Measurements from ENCODE around the gene GPATCH3.
"Not testable (repeated sequence)": the region's sequence is repeated elsewhere in the genome, so short reads cannot be mapped to it uniquely, and the experiment has no call there.

The GPATCH3 gene

DNA sequence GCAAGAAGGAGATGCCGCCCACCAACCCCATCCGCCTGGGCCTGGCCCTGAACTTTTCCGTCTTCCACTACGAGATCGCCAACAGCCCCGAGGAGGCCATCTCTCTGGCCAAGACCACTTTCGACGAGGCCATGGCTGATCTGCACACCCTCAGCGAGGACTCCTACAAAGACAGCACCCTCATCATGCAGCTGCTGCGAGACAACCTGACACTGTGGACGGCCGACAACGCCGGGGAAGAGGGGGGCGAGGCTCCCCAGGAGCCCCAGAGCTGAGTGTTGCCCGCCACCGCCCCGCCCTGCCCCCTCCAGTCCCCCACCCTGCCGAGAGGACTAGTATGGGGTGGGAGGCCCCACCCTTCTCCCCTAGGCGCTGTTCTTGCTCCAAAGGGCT, 36.6 kb downstream of the GPATCH3 start:
- DNase-seq: no peak

DNA sequence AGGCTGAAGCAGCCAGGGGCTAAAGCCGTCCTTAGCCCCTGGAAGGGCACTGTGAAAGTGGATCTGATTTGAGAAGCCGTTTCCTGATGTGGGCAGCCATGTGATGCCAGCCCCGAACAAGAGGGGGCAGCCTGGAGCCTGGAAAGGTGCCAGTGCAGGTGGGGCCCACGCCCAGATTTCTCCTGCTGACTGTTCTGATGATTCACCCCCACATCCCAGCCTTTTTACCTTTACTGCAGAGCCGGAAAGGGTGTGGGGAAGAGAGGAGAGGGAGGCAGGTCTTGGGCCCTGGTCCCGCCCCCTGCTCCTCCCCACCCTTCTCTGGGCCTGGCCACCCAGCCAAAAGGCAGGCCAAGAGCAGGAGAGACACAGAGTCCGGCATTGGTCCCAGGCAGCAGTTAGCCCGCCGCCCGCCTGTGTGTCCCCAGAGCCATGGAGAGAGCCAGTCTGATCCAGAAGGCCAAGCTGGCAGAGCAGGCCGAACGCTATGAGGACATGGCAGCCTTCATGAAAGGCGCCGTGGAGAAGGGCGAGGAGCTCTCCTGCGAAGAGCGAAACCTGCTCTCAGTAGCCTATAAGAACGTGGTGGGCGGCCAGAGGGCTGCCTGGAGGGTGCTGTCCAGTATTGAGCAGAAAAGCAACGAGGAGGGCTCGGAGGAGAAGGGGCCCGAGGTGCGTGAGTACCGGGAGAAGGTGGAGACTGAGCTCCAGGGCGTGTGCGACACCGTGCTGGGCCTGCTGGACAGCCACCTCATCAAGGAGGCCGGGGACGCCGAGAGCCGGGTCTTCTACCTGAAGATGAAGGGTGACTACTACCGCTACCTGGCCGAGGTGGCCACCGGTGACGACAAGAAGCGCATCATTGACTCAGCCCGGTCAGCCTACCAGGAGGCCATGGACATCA, 37.2 kb downstream of the GPATCH3 start, which contains the start of gene SFN:
Gene SFN, plus strand, starts transcription at position 369 of the 904 bp plus-strand sequence. Its CDS starts 64 bp downstream, at position 433.
- DNase-seq: peak; percentile 92

DNA sequence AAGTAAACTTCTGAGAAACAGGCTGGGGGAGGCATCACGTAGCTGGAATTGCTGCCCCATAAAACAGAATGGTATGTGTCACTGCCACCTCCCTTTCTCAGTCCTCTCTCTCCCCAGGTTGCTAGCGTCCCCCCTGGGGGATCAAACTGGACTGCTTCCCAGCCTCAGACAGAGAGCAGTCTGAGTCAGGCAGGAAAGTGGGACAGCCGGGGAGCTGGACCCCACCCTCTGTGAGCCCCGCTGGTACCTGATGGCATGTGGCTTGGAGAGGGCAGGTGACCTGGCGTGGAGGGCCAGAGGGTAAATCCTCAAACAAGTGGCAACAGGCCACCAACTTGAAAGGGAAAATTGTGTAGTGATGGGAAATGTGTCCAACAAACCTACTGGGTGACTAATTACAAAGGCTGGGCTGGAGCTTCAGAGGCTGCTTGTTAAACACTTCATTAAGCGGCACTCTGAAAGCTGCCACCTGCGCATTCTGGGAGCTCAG, 38.3 kb downstream of the GPATCH3 start:
- DNase-seq: no peak

DNA sequence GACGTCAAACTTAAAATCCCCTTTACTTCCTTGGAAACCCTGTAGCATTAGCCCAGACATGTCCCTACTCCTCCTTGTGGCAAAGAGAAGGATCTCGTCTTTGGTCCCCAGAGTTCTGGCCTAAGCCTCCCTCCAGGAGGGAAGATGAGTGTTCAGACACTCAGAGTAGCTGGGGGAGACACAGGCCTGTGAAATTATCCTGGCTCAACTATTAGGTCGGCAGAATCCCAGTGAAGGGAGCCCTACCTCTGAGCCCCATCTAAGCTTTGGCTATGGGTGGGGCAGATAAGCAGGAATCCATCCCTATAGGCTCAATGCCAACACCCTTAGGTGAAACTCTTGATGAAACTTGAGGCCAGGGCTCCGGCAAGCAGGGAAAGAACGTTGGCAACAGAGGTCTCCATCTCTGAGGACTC, 39.0 kb downstream of the GPATCH3 start:
- no peak for DNase-seq

DNA sequence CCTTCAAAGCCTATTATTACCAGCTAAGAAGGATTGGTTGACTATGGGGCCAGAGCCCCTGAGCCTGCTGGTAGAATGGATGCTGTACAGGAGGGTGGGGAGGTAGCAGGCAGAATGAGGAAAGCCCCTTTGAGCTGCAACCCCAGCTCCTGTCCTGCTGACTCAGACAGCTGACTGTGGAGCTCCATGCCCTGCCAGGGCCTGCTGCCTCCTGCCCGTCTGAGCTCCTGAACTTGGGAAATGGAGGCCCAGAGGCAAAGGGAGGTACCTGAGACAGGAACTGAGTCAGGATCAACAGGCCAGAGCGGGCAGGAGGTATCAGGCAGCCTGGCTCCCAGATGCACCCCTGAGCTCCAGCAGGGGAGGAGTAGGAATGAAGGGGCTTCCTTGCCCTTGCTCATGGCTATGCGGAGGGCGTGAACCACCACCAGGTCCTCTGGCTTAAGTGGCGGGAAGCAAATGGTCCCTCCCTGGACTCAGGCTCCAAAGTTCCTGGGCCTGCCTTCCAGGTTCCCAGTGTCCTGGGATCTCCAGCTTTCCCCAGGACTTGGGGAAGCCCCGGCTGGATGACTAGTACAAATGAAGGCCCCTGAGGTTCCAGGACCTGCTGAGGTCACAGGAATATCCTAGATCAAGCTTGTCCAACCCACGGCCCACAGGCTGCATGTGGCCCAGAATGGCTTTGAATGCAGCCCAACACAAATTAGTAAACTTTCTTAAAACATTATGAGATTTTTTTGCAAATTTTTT, 41.2 kb downstream of the GPATCH3 start:
- no peak for DNase-seq

DNA sequence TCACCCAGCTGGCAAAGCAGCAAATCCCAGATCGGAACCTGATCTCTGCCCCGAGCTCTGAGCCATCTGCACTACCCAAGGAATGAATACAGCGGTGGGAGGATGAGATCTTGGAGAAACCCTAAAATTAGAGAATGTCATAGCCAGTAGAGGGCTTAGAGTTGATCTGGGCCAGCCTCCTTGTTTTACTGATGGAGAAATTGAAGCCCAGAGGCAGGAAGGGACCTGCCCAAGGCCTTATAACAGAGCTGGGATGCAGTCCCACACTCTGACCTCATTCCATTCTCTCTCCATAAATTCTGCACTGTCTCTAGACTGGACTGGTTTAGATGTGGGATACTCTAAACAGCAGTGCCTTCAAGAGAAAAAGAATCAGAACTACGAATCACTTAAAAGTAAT, 42.1 kb downstream of the GPATCH3 start:
- no peak for DNase-seq

DNA sequence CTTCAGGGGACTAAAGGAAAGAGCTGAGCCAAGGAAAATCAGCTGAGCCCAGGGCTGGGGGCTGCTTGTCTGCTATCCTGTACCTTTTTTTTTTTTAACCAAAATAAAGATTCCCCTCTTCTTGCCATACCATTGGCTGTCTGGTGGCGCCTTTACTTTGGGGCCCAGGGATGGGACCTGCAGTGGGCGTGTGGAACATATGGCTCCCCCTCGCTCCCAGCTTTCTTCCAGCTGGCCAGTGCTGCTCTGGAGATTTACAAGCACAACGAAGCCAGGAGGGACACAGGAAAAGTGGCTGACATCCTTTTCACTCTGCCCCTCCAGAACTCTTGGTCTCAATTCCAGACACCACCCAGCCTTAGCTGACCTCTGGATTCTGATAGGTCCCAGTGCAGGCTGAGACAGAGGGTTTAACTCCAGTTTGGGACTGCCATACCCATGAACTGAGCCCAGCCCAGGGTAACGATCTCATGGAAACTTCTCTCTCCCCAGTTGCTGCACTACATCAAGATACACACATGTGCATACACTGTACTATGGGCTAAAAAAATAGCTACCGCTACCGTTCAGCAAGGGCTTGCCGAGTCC, 42.7 kb downstream of the GPATCH3 start:
- no peak for DNase-seq

DNA sequence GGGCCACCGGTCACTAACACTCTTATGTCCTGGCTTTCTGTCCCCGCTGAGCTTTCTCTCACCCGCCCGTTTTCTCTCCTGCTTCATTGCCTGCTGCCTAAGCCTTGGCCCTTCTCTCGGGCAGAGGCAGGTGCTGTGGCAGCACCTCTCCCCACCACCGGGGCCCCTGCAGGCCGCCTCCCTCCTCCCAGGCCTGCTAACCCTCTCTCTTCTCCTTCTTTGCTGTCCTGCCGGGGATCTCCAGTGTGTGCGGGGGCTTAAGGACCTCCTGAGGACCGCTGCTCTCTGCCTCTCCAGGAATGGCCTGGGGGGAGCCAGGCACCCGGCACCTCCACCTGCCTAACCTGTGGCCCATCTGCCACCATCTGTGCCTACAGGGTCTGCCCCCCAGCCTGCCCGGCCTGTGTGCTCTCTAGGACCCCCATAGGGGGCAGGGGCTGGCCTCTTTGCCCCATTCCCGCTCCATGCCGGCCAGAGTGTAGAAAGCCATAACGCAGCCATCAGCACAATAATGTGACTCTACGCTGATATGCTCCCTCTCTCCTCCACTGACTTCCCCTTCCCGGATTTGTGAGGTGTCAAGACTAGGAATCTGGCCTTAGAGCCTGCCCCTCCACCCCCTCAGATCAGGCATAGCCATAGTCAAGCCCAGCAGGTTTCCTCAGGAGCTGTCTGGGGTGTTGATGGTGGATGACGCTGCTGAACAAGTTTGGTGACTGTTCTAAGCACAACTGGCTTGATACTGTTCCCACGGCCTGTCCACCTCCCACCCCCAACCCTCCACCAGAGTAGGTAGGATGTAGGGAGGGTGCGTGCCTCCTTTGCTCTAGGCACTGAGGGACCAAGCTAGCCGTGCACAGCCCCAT, 43.4 kb downstream of the GPATCH3 start:
- no peak for DNase-seq

DNA sequence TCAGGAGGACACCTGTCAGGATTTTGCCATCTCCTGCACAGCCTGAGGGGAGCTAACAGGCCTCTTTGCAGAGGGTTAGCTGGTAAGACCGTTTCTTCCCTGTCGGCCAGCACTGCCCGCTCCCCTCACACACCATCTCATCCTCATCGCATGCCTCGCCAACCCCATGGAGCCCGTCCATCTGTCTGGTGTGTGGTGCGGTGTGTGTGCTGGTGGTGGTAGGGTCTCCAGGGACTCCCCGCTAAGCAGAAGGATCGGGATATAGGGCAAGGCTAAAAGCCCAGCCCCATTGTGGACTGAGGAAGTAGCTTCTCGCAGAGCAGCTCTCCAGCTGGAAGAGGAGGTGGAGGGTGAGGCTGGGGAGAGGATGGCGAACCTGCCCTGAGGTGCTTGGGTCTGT, 44.1 kb downstream of the GPATCH3 start:
- no peak for DNase-seq

DNA sequence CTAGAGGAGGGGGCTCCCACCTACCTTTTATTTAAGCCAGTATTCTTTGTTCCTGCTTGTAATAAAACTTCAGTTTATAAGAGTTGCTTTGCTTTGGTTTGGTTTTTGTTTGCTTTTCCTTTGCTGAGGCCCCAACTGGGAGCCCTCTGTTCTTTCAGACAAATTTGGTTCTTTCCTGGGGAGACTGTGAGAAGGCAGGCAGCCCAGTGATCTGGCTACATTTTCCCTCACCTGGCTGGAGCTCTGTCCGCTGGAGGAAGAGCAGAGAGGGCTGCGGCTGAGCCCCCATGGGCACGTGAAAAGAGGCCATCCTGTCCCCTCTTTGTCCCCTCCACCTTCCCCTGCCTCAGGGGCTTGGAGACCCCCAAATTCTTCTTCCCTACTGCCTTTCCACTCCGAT, 44.6 kb downstream of the GPATCH3 start:
- no peak for DNase-seq

DNA sequence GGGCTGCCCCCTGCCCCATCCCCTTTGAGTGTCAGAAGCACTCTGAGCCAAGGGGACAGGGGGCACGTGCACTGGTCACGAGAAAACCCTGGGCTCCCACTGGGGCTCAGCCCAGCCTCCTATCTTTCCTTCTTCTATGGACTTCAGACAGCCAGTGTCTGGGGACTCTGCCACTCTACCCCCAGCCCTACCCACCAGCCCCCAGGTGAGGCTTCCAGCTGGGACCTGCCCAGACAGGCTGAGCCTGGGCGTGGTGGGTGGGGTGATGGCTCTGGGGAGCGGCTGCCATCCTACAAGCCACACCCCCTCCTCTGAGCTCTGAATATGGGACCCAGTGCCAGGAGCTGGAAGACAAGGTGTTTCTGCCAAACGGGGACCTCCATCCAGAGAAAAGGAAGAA, 45.4 kb downstream of the GPATCH3 start:
- DNase-seq: no peak

DNA sequence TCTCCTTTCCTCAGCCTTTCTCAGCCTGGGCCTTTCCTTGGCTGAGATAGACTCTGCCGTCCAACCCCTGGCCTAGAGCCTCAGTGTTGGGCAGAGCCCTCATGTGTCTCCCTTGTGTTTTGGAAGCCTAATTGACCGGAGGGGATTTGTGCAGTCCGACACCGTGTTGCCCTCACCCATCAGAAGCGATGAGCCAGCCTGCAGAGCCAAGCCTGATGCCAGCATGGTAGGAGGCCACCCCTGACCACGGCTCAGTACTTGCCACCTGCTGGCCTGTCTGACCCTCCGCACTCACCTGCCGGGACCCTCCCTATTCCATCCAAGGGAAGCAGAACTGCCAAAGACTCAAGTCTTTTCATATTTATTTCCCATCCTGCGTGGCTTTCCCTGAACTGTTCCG, 46.7 kb downstream of the GPATCH3 start:
- DNase-seq: no peak

DNA sequence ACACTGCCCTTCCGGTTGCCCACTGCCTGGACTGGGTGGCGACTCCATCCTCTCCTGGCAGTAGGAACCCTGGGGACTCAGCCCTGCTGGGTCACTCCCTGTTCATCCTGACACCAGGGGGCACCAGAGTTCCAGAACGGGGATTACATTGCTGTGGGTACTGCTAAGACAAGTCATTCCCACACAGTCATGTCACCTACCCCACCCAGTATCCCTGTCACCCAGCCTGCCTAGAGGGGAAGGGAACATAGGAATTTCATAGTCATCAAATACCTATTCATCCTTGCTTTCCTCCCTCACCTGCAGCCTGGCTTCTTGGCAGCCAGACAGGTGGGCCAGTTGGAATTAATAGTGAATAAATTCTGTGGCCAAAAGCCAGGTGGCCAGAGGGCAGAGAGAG, 47.1 kb downstream of the GPATCH3 start:
- DNase-seq: peak; percentile 27

DNA sequence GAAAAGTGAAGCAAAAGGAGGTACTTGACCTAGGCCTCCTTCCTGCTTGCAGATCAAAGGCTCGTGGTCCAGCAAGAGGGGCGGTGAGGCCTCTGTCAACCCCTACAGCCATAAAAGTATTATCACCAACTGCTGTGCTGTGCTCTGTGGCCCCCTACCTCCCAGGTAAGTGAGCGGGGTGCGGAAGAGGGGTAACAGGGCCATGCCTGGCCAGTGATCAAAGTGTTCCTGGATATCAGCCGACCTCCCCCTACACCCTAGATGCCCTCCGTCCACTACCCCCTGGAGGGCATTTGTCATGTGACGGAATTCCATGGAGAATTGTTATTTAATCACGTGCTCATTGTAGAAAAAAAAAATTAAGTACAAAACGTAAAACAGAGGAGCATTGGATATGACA, 47.6 kb downstream of the GPATCH3 start:
- DNase-seq: no peak

DNA sequence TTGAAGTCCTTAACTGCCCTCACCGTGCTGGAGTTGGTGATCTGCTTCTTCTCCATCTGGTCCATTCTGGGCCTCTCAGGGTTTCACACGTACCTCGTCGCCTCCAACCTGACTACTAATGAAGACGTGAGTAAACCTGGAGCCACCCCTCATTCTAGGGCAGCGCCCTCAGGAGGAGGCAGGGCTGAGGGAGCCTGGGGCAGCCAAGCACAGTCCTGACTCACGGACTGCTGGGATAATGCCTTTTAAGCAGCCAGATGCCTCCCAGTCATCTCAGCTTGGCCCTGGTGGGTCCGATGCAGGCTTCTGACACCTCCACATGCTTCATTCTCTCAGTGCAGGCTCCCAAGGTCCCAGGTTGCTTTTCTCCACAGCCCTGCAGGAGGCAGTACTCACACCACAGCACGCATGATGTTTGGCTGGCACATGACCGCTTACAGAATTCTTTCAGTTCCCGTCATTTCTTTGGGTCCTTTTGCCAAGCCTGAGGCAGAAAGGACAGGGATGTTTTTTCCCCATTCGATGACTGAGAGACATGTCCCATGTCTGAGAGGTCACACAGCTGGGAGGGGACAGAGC, 49.1 kb downstream of the GPATCH3 start:
- DNase-seq: no peak

DNA sequence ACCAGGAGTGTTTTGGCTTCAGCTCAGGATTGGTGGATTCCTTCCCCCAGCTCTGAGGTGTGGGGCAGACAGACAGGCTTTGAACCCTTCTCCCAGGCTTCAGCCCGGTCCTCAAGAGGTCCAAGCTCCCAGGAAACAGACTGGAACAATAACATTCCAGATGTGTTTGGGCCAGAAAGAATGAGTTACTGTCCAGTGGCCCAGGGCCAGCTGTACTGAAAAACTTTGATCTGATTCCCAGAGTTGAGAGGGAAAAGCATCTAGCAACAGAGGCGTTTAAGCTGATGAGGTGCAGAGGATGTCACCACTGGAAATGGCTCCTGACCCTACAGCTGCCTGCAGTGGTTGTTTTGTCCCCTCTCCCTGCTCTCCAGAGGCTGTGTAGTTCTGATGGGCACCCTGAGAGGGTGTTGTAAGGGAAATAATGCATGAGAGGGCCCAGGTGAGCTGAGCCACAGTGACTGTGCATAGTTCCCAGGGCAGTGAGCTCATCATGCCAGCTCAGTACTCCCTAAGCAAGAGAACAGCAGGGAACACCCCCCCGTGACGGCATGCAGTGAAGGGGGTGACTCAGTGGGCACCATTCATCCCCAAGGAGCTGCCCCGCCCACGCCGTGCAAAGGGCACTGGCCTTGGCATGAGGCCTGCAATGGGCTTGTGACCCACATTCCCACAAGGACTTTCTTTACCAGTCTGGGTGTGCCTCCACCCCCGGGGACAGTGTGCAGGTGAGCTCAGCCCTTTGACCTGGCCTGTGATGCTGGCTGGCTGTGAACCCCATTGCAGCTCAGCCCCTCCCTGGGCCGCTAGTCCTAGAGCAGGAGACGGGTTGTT, 51.1 kb downstream of the GPATCH3 start:
- DNase-seq: no peak

DNA sequence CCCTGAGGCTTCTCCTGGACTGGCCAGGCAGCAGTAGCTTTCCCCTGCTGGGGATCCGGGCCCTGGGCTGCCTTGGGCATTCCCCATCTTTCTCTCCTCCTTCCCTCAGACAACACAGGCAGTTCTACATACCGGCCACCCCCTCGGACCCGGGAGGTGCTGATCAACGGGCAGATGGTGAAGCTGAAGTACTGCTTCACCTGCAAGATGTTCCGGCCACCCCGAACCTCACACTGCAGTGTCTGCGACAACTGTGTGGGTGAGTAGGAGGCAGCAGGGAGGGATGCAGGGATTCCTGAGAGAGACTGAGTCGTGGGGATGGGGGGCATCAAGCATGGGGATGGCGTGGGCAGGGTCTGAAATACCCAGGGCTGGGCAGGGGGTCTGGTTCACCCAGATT, 51.8 kb downstream of the GPATCH3 start:
- DNase-seq: no peak

DNA sequence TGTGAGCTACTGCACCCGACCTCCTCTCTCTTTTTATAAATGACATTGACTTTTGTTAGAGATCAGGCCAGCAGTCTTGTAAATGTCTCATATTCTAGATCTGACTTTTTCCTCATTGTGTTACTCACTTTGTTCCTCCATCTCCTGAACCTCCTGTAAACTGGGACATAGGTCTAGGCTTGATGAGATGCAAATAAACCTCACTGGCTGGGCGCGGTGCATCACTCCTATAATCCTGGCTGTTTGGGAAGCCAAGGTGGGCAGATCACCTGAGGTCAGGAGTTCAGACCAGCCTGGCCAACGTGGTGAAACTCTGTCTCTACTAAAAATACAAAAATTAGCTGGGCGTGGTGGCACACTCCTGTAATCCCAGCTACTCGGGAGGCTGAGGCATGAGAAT, 52.4 kb downstream of the GPATCH3 start:
- DNase-seq: not testable (repeated sequence)

DNA sequence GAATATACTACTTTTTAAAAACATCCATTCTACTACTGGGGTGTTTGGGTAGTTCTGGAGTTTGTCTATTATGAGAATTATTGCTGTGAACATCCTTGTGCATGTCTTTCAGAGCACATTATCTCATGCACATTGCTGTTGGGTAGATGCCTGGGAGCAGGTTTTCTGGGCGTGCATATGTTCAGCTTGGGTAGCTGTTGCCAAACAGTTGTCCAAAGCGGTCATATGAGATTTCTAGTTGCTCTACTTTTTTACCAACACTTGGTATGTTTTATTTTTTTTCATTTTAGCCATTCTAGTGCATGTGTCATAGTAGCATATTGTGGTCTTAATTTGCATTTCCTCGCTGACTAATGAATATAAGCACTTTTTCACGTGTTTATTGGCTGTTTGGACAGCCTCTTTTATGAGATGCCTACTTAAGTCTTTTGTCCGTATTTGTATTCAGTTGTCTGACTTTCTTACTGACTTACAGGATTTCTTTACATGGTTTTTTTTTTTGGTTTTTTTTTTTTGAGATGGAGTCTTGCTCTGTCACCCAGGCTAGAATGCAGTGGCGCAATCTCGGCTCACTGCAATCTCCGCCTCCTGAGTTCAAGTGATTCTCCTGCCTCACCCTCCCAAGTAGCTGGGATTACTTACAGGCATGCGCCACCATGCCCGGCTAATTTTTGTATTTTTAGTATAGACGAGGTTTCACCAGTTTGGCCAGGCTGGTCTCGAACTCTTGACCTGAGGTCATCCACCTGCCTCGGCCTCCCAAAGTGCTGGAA, 55.7 kb downstream of the GPATCH3 start:
- no peak for DNase-seq
